Keratinocyte (primary cell): Measurements from ENCODE around the gene LOXHD1.

Source experiments
- CTCF ChIP-seq, 3 experiments: IDR thresholded peaks in 1 of 3; conservative IDR thresholded peaks in 1 of 3; optimal IDR thresholded peaks in 1 of 3; 2 replicates in 2 of 3; 3 replicates in 1 of 3; pipeline versions ENCODE3 to v1.5.1; 2011; ENCODE audit warnings: low read length in 3 of 3, mild to moderate bottlenecking in 3 of 3, moderate library complexity in 2 of 3, control low read depth in 1 of 3, inconsistent platforms in 1 of 3; ENCODE audit not compliant: insufficient read depth in 2 of 3; ENCODE audit errors: extremely low read depth in 1 of 3
- EZH2 ChIP-seq: IDR thresholded peaks from one replicate; pipeline ENCODE4 v1.6.1; 2012; ENCODE audit warnings: inconsistent platforms, mild to moderate bottlenecking, low read length, moderate library complexity

GRCh38 chr18:46546111-46546640 is 110.8 kb downstream of the LOXHD1 start:
- TF ChIP-seq EZH2 (no peak), CTCF (optimal IDR thresholded peaks at IDR 0.05 in 1 of 3, IDR thresholded peaks at IDR 0.05 in 1 of 3, conservative IDR thresholded peaks at IDR 0.05 in 1 of 3; ENCODE audit: extremely low read depth in 1 of 3, insufficient read depth in 2 of 3, low read length in 3 of 3) (no peak)
